HTR-8/SVneo (cell line): Measurements from ENCODE around the gene KIF6.

Experiments
- DNase-seq: peaks from one replicate; pipeline ENCODE4 v3.0.0; 2011; ENCODE audit warnings: low spot score, mixed read lengths; ENCODE audit not compliant: insufficient read length
- FAIRE-seq: peaks from 2 replicates; lab custom pipeline; 2011; peaks lifted over from hg19 to GRCh38; lab: Jason Lieb, UNC

Gene KIF6

DNA sequence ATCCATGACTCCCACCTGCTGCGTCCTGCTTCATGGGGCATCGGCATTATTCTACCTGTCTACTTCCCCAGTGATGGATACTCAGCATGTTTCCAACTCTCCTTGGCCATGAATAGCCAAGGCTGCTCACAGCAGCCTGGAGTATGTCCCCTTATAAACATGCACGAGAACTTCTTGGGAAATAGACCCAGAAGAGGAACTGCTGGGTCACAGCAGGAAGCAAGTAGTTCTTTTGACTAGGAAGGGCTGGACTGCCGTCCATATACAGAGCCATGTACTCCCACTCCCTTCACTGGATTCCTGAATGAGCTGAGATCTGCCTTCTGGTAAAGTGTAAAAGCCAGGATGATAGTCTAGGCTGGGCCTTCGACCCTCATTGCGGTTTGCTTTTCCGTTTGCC, 296.4 kb downstream of the KIF6 start:
- FAIRE-seq (peak; percentile 42), DNase-seq (no peak)

DNA sequence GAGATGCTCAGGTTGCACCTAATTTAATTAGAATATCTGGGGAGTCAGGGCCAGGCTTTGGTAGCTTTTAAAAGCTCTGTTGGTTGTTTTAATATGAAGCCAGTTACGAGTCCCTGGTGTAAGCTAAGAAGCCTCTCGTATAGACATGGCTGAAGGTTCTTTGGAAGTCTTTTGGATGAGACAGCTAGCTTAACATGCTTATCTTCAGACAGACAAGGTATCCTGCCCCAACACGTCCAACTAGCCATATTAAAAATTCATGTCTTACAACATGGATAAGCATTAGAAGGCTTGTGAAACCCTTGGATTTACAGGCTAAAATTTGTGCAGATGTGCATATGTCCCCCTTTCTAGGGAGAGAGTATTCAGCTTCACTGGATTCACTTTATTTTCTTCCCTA, 297.1 kb downstream of the KIF6 start:
- no peak for FAIRE-seq
- DNase-seq = no peak

DNA sequence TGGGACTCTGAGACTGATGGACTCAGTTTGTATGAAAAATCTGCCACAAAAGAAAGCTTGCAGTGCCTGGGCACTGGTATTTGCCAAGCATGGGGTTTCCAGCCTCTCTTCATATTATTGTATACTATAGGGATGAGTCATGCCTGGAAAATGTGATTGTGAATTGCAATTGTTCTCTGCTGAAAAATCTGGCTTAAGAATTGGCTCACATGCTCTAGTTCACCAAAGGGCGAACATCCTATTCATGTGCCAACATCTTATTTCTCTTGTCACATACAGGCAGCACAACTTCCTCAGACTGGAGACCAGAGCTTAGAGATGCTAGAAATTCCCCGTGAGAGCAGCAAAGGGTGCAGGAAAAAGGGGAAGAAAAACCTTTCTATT, 299.1 kb downstream of the KIF6 start:
- FAIRE-seq (no peak), DNase-seq (peak; percentile 61)

DNA sequence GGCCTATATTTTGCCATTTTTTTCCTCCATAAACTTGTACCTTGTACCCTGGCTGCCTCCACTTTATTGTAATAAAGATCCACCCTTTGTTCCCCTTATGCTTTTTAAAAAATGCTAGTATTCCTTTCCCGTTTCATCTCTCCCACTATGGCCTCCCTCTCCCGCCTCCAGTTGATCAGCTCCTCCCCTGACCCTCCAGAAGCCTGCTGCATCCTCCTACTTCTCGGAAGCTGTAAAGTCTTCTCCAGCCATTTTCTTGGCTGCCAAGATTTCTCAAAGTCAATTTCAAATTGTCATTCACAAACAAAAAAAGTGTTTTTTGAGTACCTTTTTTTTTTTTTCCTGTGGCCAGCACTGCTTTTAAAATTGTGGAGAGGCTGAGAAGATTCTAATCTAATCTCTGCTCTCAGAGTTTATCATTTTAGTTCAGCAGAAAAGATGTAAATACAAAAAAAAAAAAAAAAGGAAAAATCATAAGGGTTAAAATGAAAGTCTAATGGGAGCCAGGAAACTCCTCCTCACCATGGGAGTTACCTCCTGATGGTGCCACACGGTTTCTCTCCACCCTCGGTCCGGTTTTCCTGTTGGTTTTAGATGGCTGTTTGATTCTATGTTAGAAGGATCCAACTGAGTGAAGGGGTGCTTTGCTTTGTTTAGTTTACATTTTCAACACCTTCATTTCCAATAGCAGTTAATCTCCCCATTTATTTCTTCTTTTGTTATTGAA, 299.7 kb downstream of the KIF6 start:
- FAIRE-seq (no peak), DNase-seq (peak; percentile 30)

DNA sequence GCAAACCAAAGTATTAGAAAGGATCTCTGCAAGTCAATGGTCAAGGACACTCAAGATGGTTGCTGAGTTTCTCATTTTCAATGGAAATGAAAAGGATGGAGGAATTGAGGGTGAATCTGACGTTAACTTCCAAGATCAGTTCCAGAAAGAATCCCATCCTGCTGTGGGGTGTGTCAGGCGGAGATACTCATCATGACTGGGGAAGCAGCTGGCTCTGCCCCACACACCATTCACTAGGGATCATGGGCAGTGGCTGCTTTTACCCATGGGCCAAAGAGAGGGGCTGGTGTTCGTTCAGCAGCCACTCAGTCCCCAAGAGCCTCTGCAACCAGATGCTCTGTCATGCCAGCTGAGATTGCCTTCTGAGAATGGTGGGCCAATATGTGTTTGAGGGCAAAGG, 300.4 kb downstream of the KIF6 start:
- DNase-seq = no peak
- FAIRE-seq = no peak

DNA sequence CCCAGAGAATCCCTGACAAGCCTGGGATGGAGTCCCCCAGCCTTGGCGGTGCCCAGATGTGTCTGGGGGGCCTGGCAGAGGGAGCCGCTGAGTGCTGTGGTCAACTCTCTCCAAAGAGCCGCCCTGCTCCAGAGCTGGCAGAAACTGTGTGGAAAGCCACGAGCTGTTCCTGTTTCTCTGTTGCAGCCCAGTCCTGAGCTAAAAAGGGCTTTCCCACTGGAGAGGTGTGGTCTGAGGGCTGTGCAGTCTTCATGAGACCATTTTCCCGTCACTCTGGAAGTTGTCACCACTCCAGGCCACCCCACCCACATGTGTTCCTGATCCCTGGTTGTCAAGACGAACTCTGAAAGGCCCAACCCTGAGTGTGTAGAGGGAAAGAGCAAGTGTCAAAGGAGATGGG, 303.0 kb downstream of the KIF6 start:
- DNase-seq (no peak), FAIRE-seq (no peak)

DNA sequence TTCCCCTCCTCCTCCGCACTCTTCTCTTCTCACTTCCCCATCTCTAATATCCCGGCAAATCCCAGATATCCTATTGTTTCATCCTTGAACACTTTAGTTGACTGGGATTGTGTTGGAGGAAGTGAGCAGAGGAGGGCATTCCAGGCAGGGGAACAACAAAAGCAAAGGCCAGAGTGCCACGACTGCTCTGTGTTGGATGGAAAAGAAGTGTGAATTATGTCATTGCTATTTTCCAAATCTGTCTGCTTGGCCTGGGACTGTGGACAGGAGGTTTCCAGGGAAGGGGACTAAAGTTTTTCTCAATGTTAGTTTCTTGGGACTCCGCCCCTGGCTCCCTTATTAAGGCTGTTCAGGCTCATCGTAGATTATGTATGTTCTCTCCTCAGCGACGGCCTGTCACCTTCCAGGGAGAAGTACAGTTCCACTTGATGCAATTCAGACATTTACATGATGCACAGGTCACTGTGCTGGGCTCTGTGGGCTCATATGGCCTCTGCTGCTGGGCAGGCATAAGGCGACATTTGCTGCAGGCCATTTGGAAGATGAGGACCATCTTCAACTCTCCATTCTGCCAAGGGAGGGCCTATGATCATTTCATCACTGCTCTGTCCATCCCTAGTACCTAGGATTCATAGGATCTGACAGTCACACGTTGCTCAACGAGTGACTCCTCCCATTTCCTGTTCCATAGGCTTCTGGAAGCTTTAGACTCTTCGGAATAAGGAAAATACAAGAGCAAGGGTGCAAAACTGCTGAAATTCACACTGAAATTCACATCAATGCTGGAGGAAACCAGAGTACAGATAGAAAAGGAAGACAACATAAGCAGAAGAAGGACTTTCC, 303.6 kb downstream of the KIF6 start:
- no peak for DNase-seq

DNA sequence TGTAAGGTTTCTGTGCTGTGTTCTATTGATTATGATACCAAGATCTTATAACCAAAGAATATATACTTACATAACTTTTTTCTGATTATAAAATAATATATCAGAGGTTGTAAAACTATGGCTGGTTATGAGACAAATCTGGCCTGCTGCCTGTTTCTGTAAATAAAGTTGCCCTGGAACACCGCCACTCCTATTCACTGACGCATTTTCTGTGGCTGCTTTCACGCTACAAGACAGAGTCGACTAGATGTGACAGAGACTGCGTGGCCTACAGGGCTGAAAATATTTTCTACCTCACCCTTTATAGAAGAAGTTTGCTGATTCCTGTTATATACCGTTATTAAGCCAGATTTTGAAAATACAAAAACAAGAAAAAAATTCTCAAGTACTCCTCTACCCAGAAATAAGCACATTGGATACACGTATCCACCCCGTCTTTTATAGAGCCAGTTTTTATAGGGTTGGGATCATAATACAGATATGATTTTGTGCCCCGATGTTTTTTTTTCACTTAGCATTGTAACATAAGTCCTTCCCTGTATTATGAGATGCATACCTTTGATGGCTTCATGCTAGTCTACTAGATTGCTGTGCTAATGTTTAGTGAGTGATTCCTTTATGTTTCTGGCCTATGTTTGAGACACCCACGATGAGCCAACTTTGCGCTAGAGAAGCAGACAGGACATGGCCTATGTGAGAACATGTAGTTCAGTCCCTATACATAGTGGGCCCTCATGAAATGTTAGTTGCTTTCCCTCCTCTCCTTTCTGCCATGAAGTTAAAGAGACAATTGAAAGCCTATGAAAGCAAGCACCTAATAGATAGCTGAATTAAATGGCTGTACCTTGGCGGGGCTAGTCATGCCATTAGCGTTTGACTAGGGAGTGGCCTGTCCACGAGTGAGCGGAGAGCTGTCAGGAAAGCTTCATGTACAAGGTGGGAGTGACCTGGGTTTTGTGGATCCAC, 304.6 kb downstream of the KIF6 start:
- FAIRE-seq (no peak), DNase-seq (no peak)

More for the DNA sequence above, 303.6 kb downstream of the KIF6 start:
- no peak for FAIRE-seq

DNA sequence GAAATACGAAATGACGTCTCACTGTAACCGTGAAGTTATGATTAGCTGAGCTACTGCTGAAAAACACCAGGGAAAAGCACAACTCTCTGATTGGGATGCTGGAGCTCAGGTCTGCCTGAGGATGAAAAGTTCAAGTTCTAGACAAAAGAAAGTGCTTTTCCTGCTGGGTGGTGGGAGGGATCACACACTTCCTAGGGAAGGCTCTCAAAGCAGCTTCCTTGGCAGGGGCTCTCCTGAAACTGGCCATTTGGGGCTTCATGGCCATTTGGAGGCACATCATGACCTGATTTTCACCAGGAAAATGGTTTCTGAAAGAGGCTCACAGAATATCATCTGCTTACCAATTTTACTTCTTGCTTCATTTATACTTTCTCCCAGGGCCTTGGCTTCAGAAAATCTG, 305.6 kb downstream of the KIF6 start:
- DNase-seq = no peak
- FAIRE-seq = no peak

DNA sequence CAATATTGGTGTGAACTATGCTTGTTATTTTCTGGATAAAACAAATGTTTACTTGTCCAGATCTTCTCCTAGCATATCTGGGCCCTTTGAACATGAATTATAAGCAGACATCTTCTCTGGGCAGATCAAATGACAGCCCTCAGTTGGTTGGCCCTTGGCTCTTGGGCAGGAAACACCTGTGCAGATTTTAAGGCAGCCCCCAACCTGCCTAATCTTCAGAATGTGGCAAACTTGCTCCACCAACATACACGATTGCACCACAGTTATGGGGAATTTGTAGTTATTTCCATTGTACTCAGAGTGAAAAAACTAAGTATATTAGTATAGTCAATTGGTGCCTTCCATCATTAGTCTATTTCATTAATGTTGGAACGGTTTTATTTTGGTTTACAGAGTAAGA, 307.8 kb downstream of the KIF6 start:
- DNase-seq = no peak
- FAIRE-seq = no peak

DNA sequence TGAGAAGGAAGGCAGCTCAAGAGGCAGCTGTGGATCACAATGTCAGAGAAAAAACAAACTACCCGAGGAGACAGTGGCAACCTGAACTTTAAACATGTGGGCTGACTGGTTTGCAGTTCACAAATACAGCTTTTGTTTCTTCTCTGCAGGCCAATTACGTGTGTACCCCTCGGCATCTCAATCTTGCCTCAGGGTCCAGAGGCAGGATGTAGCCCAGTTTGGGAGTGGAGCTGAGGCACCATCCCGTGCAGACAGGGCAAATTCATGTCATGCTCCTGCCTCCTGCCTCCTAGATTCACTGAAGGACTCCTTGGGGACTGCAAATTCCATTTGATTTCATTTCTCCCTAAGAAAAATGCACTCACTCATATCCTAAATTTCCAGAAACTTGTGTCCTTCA, 308.5 kb downstream of the KIF6 start:
- peak; percentile 78 for DNase-seq

DNA sequence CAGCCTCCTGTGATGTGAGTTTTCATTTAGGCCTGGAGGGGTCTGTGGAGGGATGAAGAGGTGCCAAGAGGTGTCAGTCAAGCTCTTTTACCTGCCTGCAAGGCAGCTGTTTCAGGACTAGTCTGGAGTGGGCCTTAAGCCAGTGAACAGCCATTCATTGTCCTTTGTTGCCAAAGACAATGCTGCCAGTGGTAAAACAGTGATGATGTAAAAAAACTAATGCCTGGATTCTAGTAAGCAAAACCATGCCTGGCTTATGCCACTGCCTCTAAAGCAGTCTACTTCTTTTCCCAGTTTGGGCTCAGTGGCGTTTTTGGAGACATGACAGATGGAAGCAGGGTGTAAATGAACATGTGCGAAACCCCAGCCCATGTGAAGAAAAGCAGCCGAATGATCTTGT, 309.2 kb downstream of the KIF6 start:
- FAIRE-seq (no peak), DNase-seq (no peak)

More for the DNA sequence above, 308.5 kb downstream of the KIF6 start:
- peak; percentile 95 for FAIRE-seq

DNA sequence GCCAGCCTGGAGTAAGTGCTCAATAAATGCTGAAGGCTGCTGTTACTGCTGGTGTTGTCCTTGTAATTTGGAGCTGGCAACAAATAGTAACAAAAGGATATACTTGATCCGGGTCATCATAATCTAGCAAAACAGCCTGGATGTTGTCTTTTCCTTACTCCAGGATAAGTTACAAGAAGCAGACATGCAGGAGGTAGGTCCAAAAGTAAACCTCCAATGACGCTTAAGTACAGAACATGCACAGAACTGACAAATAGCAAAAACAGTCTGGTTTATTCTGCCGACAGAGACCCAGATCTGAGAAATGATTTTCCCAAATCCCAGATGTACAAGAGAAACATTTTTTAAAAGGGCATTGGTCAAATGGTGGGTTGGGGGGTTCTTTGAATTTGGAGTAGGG, 309.7 kb downstream of the KIF6 start:
- FAIRE-seq (peak; percentile 44), DNase-seq (no peak)

DNA sequence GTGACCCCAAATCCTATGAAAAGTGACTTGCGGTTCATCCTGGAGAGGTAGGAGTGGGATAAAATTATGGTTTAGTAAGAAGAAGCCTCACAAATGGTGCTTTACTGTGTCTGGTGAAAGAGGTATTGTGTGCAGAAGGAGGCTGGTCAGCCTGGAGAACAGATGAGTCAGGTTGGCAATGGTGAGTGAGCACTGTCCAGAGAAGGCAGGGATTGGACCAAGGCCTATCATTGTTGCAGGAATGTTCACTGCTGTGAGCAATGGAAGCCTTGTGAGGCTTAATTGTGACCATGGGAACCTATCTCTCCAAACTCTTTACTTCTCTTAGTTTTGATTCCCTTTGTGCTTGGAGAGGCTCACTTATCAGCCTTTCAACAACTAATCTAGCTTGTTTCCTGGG, 313.7 kb downstream of the KIF6 start:
- no peak for FAIRE-seq
- DNase-seq = no peak

DNA sequence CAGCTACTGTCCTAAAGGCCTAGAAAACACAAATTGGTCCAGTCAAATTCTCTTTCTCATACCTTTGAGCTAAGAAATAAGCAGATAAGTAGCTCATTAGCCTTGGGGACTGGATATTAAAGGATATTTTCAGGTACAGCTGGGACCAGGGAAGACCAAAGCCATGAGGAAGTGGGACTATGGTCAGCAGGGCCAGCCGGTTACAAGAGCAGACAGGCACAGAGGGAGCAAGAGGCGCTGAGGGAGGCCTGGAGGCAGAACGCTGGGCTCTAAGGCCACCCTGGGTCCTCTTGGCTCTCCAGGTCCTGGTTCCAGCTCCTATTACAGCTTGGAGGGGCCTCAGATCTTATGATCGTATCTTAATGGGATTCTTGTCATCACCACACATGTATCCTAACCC, 314.2 kb downstream of the KIF6 start:
- FAIRE-seq (no peak), DNase-seq (no peak)

DNA sequence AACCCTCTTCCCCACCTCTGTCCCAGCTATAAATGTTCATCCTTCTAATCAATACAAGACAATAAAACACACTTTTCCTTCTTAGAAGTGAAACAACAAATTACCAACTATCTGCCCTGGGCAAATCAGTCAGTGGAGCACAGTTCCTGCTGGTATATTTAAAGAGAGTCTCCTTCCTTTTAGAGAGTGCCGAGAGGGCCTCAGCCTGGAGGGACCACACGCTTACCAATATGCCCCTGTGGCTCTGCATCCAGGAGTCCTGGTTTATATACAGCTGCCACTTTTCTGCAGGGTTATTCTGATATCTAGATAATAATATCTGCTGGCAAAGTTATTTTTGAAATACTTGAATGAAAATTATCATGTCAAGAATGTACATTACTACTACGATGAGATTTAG, 315.3 kb downstream of the KIF6 start:
- DNase-seq (no peak), FAIRE-seq (no peak)

DNA sequence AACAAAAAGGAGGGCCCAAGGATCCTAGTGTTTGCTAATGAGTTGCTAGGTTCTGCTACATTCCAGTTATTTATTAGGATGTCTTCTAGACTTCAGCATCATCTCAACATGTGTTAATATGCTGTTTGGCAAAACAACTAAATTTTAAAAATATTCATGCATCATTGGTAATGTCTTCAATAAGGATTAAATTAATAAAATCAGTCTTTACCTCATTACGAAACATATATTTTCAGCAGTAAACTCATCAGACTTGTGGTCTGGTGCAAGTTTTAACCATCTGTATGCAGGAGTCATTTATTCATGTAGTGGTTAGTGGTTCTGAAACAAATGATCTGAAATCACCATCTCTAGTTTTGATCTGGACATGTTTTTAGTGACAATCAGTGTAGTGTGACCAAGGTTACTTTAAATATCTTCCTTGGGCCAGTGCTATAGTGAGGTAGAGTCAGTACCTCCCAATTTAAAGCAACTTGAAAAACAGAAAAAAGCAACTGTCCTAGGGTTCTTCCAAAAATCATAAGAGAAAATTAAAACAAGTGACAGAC, 317.7 kb downstream of the KIF6 start:
- DNase-seq = no peak
- FAIRE-seq = no peak

DNA sequence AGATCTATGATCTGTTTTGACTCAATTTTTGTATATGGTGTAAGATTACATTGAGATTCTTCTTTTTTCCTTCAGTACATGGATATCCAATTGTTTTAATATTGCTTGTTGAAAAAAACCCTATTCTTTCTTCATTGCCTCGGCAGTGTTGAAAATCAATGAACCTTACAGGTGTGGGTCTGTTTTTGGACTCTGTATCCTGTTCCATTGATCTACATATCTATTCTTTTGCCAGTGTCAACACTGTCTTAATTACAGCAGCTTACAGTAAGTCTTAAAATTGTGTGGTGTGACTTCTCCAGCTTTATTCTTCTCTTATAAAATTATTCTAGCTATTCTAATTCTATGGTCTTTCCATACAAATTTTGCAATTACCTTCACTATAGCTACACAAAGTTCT, 320.9 kb downstream of the KIF6 start:
- DNase-seq (no peak), FAIRE-seq (no peak)

DNA sequence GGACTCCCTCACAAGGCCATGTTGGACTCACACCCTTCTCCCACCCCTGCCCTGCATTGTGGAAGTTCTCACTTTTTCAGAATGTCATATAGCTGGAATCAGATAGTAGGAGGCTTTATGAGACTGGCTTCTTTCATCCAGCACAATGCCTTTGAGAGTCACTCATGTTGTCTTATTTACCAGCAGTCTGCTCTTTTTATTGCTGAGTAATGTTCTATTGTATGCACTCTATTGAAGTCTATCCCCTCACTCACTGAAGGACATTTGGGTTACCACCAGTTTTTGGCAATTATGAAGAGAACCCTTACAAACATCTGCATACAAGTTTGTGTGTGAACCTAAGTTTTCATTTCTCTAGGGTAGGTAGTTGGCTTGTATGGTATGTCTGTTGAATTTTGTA, 321.9 kb downstream of the KIF6 start:
- no peak for FAIRE-seq
- DNase-seq = no peak

DNA sequence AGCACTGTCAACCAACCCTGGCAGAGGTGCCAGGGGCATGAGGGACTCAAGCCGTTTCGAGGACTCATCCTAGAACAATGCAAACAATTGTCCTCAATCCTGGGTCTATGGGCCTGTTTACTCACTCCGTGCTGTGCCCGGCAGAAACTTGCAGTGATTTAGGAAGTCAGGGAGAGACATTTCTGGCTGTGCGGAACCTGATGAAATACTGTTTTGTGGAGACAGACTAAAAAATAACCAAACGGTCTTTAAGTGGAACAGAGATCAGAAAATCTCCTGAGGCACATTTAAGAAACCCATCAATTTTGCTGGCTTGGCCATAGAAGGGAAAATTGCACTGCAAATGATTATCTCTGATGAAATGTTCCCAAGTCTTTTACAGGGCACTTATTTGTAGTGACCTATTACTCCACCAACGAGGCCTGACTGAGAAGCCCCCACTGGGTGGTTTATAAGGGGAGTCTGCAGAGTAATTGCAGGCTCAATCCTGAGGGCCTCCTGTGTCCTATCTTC, 322.9 kb downstream of the KIF6 start:
- no peak for DNase-seq
- FAIRE-seq = no peak
